HepG2 (cell line): Measurements from ENCODE around the gene GGTA1.

Experiments used
- HDAC2 ChIP-seq: sonication (generic); formaldehyde crosslinking; IDR thresholded peaks from 2 replicates; pipeline ENCODE4 v1.4.0; 2020; ENCODE audit warnings: missing genetic modification reagents
- KDM1A ChIP-seq: IDR thresholded peaks from 2 replicates; pipeline ENCODE4 v1.6.1; 2016; ENCODE audit warnings: missing compliant biosample characterization
- RFX5 ChIP-seq: IDR thresholded peaks from 2 replicates; pipeline ENCODE4 v1.6.1; 2011; ENCODE audit warnings: low read depth, low read length, improper control_type of control experiment
- SMC3 ChIP-seq: IDR thresholded peaks from 2 replicates; pipeline ENCODE4 v1.6.1; 2011; ENCODE audit warnings: low read length, improper control_type of control experiment
- SRSF9 ChIP-seq: fragments of 200-400 bp; formaldehyde crosslinking; IDR thresholded peaks from 2 replicates; pipeline ENCODE4 v1.6.1; 2018; ENCODE audit warnings: borderline replicate concordance, mild to moderate bottlenecking, low read depth, low read length; ENCODE audit not compliant: insufficient read depth, poor library complexity, severe bottlenecking
- U2AF1 ChIP-seq: fragments of 200-400 bp; formaldehyde crosslinking; optimal IDR thresholded peaks from 2 replicates; pipeline ENCODE3; 2017; ENCODE audit warnings: mild to moderate bottlenecking, low read depth, low read length
- ZFP91 ChIP-seq: sonication (generic); formaldehyde crosslinking; IDR thresholded peaks from 2 replicates; pipeline ENCODE4 v1.9.0; 2022; ENCODE audit warnings: missing genetic modification reagents, mild to moderate bottlenecking, borderline replicate concordance
- ZXDC ChIP-seq: sonication (generic); formaldehyde crosslinking; IDR thresholded peaks from 2 replicates; pipeline ENCODE4 v1.5.0; 2020; ENCODE audit warnings: mild to moderate bottlenecking, missing genetic modification reagents
- TF ChIP-seq, protein P1 (sequence below): sonication (generic); formaldehyde crosslinking; IDR thresholded peaks from 2 replicates; pipeline ENCODE4 v1.4.0; 2020; ENCODE audit warnings: missing genetic modification reagents

DNA sequence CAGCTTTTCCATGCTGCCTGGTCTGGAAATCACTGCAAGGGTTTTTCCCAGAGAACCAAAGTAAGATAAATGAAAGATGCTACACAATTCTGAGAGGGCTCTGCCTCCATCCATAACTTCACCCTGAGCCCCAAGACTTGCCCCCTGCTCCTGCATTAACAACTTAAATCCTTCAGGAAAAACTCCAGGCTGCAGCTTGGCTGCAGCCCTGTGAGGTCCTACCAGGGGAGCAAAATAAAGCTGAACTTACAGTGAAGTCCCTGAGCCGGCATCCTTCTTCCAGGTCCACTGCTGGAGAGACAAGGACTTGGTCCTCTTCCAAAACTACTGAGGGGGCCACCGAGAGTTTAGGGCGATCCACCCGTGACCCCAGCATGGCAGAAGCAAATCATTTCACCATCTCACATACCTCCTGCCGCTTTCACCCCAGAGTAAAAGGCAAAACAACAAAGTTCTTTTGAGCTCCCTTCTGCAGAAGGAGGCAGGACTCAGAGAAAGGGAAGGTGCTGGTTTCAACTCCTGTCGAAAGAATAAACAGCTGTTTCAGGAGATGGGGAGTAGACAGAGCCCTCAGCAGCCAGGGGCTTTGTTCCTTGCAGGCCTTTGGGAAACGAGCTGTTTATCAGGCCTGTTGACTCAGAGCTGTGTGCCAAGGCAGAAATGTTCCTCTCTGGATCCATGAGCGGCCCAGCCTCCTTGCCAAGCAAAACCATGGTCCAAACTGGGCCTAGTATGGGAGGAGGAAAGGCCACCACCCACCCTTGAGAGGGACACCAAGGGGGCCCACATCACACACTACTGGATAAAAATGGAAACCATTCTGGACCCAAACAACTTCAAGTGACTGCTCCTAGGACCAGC is 20.6 kb downstream of the GGTA1 start:
- no peak for TF ChIP-seq KDM1A
- TF ChIP-seq HDAC2 (CRISPR knock-in tag) = no peak
- TF ChIP-seq ZFP91 (CRISPR knock-in tag) = no peak
- TF ChIP-seq U2AF1 = no peak
- TF ChIP-seq, protein P1, sequence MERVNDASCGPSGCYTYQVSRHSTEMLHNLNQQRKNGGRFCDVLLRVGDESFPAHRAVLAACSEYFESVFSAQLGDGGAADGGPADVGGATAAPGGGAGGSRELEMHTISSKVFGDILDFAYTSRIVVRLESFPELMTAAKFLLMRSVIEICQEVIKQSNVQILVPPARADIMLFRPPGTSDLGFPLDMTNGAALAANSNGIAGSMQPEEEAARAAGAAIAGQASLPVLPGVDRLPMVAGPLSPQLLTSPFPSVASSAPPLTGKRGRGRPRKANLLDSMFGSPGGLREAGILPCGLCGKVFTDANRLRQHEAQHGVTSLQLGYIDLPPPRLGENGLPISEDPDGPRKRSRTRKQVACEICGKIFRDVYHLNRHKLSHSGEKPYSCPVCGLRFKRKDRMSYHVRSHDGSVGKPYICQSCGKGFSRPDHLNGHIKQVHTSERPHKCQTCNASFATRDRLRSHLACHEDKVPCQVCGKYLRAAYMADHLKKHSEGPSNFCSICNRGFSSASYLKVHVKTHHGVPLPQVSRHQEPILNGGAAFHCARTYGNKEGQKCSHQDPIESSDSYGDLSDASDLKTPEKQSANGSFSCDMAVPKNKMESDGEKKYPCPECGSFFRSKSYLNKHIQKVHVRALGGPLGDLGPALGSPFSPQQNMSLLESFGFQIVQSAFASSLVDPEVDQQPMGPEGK (CRISPR knock-in tag) = no peak
- no peak for TF ChIP-seq RFX5
- TF ChIP-seq SRSF9 = no peak
- no peak for TF ChIP-seq ZXDC (CRISPR knock-in tag)
- TF ChIP-seq SMC3 = no peak
